Stimulated activated CD8-positive, alpha-beta memory T cell treated with anti-CD3 and anti-CD28 coated beads, Interleukin-12 subunit alpha, Interleukin-12 subunit beta, amount 100 ng/mL, for 1 hour (primary cell): ENCODE measurements around the gene KATNB1.

Experiments
- DNase-seq: peaks from one replicate; pipeline ENCODE4 v3.0.0-alpha.2; 2020; ENCODE audit warnings: low read depth

Gene KATNB1

DNA sequence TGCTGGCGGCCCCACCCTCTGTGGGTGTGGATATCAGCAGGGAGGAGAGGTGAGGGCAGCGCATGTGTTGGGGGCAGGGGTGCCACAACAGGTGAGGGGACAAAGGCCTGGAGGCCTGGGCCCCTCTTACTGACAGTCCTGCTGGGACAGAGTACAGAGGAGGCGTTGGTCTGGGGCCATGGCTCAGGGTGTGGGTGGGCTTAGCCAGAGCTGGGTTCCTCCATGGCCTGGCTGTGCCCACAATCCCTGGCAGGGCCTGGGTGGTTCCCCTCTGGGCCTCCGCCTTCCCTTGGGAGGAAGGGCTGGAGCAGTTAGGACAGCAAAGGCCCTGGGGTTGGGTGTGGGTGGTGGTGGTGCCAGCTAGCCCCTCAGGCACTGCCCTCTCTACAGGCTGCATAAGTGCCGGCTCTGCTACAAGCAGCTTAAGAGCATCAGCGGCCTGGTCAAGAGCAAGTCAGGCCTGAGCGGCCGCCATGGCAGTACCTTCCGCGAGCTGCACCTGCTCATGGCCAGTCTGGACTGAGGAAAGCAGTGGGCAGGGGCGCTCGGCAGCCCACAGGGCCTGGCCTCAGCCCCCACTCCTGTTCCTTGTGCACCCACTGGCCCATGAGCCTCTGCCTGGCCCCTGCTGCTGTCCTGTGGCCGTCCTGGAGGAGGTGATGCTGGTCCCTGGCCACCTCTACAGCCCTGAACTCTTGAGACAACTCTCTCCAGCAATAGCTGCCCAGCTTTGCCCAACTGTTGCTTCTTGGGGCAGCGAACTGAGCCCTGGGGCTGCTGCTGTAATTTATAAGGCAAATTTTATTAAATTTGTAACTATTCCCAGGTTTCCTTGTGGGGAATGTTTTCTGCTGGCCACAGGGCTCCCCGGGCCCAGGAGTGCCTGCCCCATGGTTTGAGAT, 21.1 kb downstream of the KATNB1 start:
- no peak for DNase-seq

DNA sequence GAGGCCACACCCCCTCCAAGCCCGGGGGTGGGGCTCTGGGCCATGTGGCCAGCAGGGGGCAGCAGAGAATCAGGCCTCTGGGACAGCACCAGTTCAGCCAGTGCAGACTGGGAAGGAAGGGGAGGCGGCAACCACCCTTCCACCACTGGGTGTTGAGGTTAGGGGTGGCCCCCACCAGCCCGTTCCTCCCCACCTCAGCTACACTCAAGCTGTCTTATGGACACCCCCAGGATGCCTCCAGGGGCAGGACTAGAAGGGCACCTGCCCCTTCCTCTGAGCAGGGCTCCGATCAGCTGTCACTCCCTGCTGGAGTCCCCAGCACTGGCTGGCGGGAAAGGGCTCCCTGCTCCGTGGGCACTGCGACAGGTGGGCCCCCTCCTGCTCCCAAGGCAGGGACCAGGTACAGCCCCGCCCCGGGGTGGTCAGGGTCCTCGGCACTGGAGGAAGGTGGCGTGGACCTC, 21.8 kb downstream of the KATNB1 start:
- DNase-seq: peak; percentile 77

DNA sequence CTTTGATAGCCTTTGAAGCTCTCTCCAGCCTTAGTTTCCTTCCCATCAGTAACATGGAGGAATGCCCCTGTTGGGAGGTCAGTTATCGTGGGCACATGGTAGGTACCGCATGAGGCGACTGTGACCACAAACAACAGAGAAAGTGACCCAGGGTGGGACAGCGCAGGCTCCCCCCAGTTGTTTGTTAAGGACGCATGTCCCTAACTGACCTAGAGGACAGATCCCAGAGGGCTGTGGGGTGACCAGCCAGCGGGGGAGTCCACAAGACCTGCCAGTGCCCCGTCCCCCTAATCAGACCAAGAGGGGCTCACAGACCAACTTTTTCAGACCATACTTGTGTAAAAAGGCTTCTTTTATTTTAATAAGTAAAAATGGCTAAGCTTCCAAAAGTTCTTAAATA, 22.3 kb downstream of the KATNB1 start:
- DNase-seq: no peak

DNA sequence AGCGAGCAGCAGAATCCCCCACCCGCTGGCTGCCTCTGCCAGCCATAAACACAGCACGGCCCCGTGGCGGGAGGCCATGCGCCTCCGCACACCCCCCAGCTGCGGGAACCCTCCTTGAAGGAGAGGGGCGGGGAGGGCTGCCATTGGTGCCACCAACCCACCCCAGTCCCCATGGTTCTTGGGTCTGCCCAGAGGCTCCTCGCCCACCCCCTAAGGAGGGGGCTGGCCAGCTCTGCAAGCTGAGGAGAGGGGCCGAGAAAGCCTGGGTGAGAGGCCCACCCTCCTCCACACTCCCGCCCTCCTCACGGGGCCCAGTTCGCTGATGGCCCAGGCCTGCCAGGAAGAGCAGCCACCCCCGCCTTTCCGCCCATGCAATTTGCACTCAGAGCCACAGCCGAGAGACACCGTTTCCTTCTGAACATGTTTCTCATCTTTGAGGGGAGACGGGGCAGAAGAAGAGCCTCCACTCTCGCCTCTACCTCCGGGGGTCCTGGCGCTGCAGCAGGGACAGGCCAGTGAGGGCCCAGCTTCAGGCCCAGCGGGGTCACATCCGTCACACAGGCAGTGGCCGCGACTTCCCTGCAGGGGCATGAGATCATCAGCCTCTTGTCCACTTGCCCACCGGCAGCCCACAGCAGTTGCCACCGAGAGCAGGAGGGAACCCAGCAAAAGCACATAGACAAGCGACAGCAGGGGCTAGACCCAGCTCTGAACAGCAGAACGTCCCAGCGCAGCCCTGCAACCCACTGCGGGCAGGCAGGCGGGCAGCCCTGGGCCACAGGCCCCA, 23.0 kb downstream of the KATNB1 start:
- no peak for DNase-seq

DNA sequence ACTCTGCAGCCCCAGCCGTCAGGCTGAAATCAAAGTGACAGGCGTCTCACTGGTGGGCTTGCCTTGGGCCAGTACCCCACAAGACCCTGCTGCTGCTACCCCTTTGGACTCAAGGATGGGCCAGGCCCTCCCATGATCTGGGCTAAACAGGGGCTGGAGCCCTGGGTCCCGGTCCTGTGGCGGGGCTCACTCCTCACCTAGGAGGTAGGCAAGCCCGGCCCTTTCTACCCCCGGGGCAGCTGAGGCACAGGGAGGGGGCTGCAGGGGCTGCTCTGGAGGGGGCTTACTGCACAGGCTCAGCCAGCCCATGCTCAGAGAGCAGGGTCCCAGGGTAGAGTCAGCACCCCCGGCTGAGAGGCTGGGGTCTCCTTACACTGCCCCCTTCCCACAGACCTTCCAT, 23.6 kb downstream of the KATNB1 start:
- no peak for DNase-seq

DNA sequence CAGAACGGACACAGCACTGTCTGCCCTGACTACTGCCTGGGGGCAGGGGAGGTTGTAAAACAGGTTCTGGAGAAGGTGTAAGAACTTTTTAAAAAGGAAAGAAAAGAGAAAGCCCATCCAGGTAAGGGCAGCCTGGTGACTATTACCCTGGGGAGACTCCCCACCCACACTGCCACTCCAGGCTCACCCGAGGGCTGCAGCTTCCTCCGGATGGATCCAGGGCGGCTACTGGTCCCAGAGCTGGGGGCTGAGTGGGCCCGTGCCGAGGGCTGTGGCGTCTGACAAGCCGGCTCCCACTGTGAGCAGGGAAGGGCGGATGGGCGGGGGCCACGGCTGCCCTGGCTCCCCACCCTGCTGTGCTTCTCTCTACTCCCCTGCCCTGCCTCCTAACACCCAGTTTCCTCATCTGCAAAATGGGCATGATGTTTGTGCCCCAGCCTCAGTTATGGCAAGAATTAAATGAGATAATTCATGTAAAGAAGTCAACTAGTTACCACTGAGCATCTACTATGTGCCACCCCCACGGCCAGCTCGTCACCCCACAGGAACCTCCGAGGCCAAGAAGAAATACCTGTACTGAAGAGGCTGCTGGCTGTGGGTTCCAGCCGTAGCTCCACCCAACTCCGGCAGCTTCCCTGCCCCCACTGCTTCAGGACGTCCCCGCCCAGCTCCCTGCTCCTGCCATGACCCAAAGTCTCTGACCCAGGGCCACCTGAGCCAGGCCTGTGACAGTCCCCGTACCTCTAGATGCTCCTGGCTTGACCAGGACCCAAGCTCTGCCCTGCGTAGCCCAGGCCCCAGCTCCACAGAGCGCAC, 24.2 kb downstream of the KATNB1 start:
- no peak for DNase-seq

DNA sequence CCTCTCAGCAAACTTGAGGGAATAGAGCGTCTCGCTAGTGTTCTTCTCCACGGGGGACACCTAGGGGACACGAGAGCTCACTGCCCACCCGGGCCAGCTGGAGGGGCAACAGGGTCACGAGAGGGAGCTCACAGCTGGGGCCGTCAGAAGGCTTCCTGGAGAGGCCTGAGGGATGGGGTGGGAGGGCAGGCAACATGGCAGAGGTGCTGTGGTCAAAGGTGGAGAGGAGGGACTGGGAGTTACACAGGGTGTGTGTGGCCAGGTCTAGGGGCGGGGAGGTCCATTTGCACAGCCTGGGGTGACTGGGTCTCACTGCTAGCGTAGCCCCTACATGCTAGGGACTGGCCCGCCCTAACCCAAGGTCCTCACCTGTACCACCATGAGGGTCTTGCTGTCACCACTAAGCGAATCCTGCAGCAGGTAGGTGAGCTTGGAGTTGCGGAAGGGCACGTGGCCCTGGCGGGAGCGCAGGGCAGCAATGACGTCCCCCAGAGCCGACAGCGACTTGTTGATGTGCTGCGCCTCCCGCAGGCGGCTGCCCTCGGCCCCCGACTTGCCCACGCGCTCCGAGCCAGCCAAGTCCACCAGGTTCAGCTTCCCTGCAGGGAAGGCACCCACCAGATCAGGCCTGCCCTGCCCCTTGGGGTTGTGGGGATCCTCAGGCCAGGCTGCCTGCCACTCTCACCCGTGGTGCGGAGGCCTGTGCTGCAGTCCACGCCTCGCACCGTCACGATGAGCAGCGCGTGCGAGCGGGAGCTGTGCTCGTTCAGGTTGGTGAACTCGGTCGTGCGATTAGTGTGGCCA, 25.0 kb downstream of the KATNB1 start:
- no peak for DNase-seq

DNA sequence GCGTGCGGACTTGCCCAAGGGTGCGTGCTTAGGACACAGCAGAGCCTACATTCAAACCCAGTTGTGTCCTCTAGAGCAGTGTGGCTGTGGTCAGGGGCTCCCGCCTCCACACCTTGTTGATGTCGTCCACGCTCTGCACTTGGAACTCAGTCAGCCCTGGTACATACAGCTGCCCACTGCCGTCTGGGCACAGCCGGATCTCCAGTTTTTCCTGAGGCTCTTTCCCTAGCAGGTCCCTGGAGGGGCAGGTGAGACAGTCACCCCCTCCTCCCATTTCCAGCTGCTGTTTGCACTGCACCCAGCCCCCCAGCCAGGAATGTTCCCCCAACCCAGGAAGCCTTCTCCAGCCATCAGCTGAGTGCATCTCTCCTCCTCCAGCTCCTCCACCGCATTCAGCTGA, 25.7 kb downstream of the KATNB1 start:
- no peak for DNase-seq

DNA sequence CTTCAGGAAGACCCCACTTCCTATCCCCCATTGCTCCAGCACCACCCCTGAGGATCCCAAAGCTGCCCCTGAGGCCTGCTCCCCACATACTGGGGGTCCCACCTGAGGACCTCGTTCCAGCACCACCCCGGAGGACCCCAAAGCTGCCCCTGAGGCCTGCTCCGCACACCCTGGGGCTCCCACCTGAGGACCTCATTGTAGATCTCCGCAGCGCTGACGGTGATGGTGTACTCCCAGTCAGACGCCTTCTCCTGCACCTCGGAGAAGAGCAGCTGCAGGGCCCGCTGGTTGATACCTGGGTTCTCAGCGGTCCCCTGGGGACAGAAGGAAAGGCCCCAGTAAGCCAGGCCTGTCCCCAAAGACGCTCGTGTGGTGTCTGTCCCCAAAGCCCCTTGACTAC, 26.4 kb downstream of the KATNB1 start:
- no peak for DNase-seq

DNA sequence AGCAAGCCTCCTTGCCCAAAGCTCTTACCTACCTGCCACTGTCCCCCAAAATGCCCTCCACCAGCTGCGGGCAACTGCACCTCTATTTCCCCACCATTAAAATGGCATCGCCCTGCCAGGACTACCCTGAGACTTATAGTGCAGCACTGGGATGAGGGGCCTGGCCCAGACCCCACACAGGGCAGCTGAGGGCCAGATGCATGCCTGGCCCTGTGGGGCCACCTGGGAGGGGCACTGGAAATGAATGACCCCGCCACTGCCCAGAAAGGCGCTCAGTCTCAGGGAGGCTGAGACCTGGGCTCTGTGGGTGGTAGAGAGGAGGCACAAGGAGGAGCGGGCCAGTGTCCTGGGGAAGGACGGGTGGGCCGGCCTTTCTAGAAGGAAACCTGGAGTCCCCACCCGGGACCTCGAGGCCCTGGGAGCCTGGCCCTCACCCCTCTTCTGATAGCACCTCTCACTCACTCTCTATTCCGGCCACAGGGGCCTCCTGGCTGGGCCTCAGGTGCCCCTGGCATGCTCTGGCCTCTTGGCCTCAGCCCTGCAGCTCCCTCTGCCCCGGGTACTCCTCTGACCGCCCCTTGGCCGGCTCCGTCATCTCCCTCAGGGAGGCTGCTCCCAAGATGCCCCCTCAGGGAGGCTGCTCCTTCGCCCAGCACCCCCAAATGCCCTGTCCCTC, 26.9 kb downstream of the KATNB1 start:
- DNase-seq: no peak

DNA sequence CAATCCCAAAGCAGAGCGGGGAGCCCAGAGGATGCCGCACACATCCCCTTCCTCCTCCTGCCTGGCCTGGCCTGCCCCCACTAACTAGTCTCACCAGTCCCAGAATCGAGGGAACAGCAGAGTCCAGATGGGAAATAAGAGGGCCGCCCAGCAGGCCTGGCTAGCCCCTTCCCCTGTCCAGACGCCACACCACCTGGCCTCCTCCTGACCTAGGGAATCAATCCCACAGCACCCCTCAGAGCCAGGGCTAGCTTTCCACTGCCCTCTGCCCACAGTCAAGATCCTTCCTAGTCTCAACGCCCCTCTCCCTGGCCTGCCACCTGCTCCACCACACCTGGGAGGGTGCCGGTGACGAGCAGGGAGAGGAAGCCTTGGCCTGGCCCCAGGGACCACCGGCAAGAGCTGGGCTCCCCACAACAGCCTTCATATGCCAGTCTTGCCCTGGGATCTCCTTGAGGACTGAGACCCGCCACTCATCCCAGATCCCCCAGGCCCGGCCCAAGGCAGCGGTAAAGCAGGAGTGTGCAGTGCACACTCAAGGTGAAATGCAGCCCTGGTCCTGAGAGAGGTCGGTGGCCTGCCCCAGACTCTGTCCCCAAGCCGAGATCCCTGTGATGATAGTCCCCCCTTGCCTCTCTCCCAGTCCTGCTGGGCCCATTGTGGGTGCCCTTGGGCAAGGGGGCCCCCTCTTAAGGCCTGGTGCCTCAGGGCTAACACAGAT, 27.9 kb downstream of the KATNB1 start:
- no peak for DNase-seq

DNA sequence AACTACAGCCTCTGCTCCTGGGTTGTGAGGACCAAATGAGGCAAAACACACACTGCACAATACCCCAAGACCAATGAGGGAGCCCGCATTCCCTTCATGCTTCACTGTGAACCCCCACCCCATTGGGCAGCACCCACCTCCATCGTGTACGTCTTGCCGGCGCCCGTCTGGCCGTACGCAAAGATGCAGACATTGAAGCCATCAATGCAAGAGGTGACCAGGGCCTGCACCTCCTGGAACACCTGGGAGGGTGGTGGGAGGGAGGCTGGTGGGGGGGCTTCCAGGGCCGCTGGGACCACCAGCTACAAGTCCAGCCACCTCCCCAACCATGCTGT, 28.4 kb downstream of the KATNB1 start:
- no peak for DNase-seq

DNA sequence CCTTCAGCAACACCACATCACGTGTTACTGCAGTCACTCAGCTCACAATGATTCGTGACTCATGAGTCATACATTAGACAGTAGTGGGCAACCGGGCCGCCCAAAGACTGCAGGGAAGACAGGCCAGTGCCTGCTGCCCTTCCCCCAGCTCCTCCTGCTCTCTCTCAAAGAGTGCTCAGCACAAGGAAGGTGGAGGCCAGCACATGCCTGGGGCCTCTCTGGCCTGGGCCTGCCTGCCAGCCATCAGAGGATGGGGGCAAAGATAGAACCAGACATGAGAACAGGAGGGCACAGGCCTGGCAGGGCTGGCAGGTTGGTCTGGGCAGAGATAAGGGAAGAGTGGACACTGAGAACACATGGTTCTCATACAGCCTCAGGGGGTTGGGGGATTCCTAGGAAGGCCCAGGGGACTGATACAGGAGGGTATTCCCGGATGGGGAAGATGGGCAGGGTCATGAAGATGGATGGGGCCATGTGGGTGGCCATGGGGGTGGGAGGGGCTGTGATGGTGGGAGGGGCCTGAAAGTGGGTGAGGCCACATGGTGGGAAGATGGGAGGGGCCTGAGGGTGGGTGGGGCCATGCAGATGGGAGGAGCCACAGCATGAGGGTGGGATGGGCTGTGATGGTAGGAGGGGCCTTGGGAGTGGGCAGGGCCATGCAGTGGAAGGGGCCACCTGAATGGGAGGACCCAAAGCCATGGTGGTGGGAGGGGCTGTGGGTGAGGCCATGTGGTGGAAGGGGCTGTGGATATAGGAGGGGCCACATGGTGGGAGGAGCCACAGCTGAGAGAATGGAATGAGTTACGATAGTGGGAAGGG, 29.0 kb downstream of the KATNB1 start:
- no peak for DNase-seq

DNA sequence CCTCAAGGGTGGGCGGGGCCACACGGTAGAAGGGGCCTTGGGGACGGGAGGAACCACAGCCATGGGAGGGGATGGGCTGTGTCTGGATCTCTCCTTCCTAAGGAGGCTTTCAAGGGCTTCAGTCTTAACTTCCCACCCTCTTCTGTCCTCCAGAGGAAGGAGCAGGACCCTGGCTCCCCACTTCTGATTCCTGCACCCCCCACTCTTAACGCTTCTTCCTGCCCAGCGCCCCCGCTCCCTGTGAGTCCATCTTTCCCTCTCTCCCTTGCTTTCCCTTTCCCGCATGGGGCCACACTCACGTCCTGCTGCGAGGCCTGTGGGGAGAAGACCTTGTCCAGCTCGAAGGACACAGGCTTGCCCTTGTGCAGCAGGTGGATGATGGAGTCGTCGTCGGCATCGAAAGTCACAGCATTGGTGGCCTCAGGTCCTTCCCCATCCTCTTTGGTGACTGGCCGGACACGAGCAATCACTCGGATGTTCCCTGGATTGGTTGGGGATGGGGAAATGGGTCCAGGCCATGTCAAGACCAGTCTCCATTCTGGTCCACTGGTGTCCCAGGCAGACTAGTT, 29.7 kb downstream of the KATNB1 start:
- no peak for DNase-seq

DNA sequence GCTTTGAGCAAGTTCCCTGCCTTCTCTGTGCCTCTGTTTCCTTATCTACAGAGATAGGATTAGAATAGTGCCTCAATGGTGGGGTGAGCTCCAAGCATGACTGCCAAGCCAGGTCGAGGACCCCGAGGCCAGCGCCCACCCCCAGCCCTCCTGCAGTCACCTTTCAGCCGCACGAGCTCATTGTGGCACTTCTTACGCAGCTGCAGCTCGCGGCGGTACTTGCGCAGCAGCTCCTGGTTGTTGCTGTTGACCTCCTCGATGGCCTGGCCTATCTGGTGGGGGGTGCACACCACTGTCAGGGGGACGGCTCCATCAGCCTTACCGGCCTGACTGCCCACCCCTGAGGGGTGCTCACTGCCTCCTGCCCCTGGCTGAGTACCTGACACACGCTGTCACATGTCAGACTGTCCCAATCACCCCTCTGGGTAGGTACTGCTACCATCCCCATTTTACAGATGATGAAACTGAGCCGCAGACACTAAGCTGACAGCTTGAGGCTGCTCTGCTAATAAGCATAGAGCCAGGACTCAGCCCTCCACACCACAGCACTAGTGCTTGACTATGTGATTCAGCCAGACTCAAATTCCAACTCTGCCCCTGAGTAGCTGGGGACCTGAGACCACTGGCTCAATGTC, 31.3 kb downstream of the KATNB1 start:
- DNase-seq: no peak

DNA sequence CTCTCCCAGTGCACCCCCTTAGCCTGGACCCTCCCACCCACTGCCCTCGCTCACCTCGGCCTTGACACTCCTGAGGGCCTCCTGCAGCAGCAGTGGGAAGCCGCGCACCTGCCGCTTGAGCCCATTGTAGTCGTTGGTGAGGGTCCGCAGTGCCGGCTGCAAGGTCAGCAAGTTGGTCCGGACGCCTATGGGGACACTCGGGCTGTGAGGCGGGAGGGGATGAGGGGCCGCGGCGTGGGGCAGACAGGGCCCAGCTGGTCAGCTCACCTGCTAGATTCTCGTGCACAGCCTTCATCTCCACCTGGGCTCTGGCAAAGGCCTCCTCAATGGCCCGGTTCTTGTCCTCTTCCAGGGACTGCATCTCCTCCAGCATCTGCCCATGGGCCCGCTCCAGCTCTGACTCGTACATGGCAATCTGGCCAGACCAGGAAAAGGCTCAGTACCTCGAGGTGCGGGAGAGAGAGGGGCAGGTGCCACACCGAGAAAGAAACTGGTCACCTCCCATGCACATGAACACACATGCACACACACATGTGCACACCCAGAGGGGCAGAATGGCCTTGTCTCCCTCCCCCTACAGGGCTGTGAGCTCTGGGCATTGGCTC, 34.1 kb downstream of the KATNB1 start:
- no peak for DNase-seq

DNA sequence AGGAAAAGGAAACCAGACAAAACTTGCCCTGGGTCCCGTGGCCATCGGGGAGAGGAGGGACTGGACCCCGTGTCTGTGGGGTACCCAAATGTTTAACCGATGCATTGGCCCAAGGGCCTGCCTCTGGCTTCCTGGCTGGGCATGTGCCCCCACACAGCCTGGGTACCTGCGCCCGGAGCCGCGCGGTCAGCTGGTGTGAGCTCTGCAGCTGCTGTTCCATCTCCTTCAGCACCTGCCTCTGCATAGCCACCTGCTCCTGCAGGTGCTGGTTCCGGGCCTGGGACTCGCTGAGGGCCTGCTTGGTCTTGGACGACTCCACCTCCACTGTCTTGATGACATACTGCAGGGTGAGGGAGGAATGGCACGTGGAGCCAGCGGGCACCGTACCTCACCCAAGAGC, 34.8 kb downstream of the KATNB1 start:
- DNase-seq: no peak

DNA sequence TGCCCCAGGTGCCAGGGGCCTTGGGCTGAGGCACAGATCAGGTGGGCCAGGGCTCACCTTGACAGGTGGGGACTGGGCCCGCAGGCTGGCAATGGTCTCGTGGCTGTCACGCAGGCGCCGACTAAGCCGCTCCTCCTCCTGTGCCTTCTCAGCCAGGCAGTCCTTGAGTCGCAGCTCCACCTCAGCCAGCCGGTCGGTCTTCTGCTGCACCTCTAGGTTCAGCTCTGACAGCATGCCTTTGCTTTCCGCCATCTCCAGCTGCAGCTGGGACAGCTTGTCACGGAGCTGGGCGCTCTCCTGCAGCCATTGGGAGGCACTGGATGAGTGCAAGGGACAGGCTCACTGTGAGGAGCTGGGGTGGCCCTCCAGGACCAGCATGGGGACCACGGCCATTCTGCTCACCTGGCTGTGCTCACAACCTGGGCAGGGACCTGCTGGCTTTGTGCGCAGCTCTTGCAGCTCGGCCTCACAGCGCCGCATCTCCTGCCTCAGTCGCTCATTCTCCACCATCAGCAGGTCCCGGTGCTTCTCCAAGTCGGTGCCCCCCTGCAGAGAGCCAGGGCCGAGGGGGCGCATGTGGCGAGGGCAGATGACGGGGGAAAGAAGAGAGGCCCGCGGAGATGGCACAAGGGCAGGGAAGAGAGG, 35.7 kb downstream of the KATNB1 start:
- no peak for DNase-seq
